Omental fat pad (tissue), 4 donors: ENCODE measurements around the gene PPP1R26. TPM values are rescaled to one million over a fixed set of nuclear protein-coding genes. Genes with fewer than 3 reads are reported as not detected.
"Not testable (repeated sequence)": the region's sequence is repeated elsewhere in the genome, so short reads cannot be mapped to it uniquely, and the experiment has no call there.

Source experiments
- ATAC-seq: fragments of 150-250 bp; one replicate; pipeline ENCODE4 v1.9.1; 2016; ENCODE audit warnings: mild to moderate bottlenecking, moderate library complexity; ENCODE audit not compliant: low FRiP score
- DNase-seq: peaks from one replicate; pipeline ENCODE4 v3.0.0-alpha.2; 2019; ENCODE audit warnings: low spot score
- CTCF ChIP-seq, 3 donors: fragments of 450-650 bp; IDR thresholded peaks; one replicate each; pipeline ENCODE4 v1.5.1; 2016 to 2017; ENCODE audit warnings: antibody characterized with exemption in 3 of 3, mild to moderate bottlenecking in 3 of 3, moderate library complexity in 2 of 3
- total RNA-seq, 4 donors: library from RNA; depleted of rRNA; stranded (reverse); fragments of >200 nt; gene quantifications; one replicate each; pipeline ENCODE4 v1.1.0, GENCODE V29; 2016

The PPP1R26 gene
- total RNA-seq, 4 donors from 2014 or later, result 7.3 to 11.3 (median 10.9) TPM

- TF ChIP-seq CTCF (IDR thresholded peaks at IDR 0.05), result no peak
- DNase-seq (peak; percentile 2), ATAC-seq (no peak)
Measured at GRCh38 chr9:135522931-135523330, 43.3 kb downstream of the PPP1R26 start.

- no peak for TF ChIP-seq CTCF (IDR thresholded peaks at IDR 0.05)
- peak; percentile 13 for DNase-seq
- ATAC-seq, result no peak
Measured at GRCh38 chr9:135523521-135524129, 44.0 kb downstream of the PPP1R26 start.

- peak; percentile 14 for DNase-seq
Measured at GRCh38 chr9:135524130-135524861, 44.7 kb downstream of the PPP1R26 start.

GRCh38 chr9:135525241-135526088 is 45.9 kb downstream of the PPP1R26 start:
- ATAC-seq, result no peak
- no peak for TF ChIP-seq CTCF (IDR thresholded peaks at IDR 0.05)
- no peak for DNase-seq

More at GRCh38 chr9:135524130-135524861, 44.7 kb downstream of the PPP1R26 start:
- no peak for TF ChIP-seq CTCF (IDR thresholded peaks at IDR 0.05)
- ATAC-seq, result no peak

- no peak for TF ChIP-seq CTCF (IDR thresholded peaks at IDR 0.05)
- peak; percentile 12 for DNase-seq
- ATAC-seq, result no peak
Measured at GRCh38 chr9:135526089-135526729, 46.6 kb downstream of the PPP1R26 start.

- ATAC-seq (no peak), DNase-seq (peak; percentile 8)
- no peak for TF ChIP-seq CTCF (IDR thresholded peaks at IDR 0.05)
Measured at GRCh38 chr9:135526730-135527571, 47.4 kb downstream of the PPP1R26 start.

- ATAC-seq, DNase-seq: not testable (repeated sequence)
Measured at GRCh38 chr9:135528842-135529435, 49.4 kb downstream of the PPP1R26 start.
